ENCODE results near the gene ANKRD10. TPM values are rescaled to one million over a fixed set of nuclear protein-coding genes. Genes with fewer than 3 reads are reported as not detected.

The ANKRD10 gene
- total and polyA plus RNA-seq, 2 experiments from 2014 or later, result 250 to 277 TPM

- H3K4me3 Mint-ChIP-seq, result no peak overlapping the region
- Histone ChIP-seq H3K4me2 (no peak overlapping the region), H3K4me3 (no peak overlapping the region), H3K36me3 (ENCODE audit: insufficient read depth) (no peaks in the 10 kb centered on the region; the same call in 1 of the 2 replicates), H3K27me3 (ENCODE audit: insufficient read depth) (no peaks in the 10 kb centered on the region), H3K9me2 (ENCODE audit: insufficient read depth) (no peaks in the 10 kb centered on the region), H3K79me2 (replicated peaks; ENCODE audit: insufficient read depth) (no peaks in the 10 kb centered on the region), H4K20me1 (replicated peaks; ENCODE audit: insufficient read depth) (no peaks in the 10 kb centered on the region), H3K27ac (ENCODE audit: low read depth) (no peak overlapping the region), H2AFZ (no peak overlapping the region), H3F3A (replicated peaks; ENCODE audit: low read depth) (no peaks in the 10 kb centered on the region), H3K4me1 (ENCODE audit: insufficient read depth) (no peaks in the 10 kb centered on the region)
- H3K4me1 Mint-ChIP-seq, result peaks cover 7% of the 10 kb centered on the region
- peaks cover 22% of the 10 kb centered on the region for H3K36me3 Mint-ChIP-seq (ENCODE audit: low read depth)
- ATAC-seq (no peak), DNase-seq (ENCODE audit: low spot score) (no peak)
- H3K27ac Mint-ChIP-seq, result no peak overlapping the region
- no peaks in the 10 kb centered on the region for H3K27me3 Mint-ChIP-seq (ENCODE audit: insufficient read depth, low read depth, poor library complexity)
- no peak for TF ChIP-seq ZNF114 (CRISPR knock-in tag; IDR thresholded peaks at IDR 0.05)
- no peak for TF ChIP-seq ETS1 (IDR thresholded peaks at IDR 0.05)
- H3K9me3 Mint-ChIP-seq, result peaks cover 35% of the 10 kb centered on the region
Observed at GRCh38 chr13:110929104-110929777, 14.4 kb upstream of the ANKRD10 start.

GRCh38 chr13:110925023-110925612, 10.2 kb upstream of the ANKRD10 start:
- TF ChIP-seq CTCF (conservative IDR thresholded peaks at IDR 0.05; ENCODE audit: low read depth in 2 of 2) (peak; percentile 76 to 91), ZNF114 (CRISPR knock-in tag; IDR thresholded peaks at IDR 0.05) (no peak)
- Mint-ChIP-seq H3K4me3 (no peak overlapping the region), H3K27me3 (ENCODE audit: insufficient read depth, low read depth, poor library complexity) (peaks cover 3% of the 10 kb centered on the region), H3K9me3 (no peaks in the 10 kb centered on the region), H3K36me3 (ENCODE audit: low read depth) (0 out of 3 replicates have a peak, but pooled peaks cover 3% of the 10 kb centered on the region), H3K27ac (no peak overlapping the region), H3K4me1 (peaks cover 31% of the 10 kb centered on the region)
- Histone ChIP-seq H4K20me1 (replicated peaks; ENCODE audit: insufficient read depth) (no peaks in the 10 kb centered on the region), H3K79me2 (replicated peaks; ENCODE audit: insufficient read depth) (no peaks in the 10 kb centered on the region), H3K9me2 (ENCODE audit: insufficient read depth) (no peaks in the 10 kb centered on the region), H3K4me1 (ENCODE audit: insufficient read depth) (peaks cover 23% of the 10 kb centered on the region), H3K27ac (ENCODE audit: low read depth) (no peak overlapping the region), H3K4me2 (no peak overlapping the region), H2AFZ (no peak overlapping the region), H3K36me3 (ENCODE audit: insufficient read depth) (no peaks in the 10 kb centered on the region), H3K27me3 (ENCODE audit: insufficient read depth) (no peaks in the 10 kb centered on the region), H3F3A (replicated peaks; ENCODE audit: low read depth) (0 out of 2 replicates have a peak, but pooled peaks cover 5% of the 10 kb centered on the region), H3K4me3 (no peak overlapping the region)
- ATAC-seq (peak; percentile 49), DNase-seq (ENCODE audit: low spot score) (peak; percentile 73)

- H3K27ac Mint-ChIP-seq, result no peak overlapping the region
- no peak overlapping the region for H3K4me2 ChIP-seq
- H3K4me1 ChIP-seq (ENCODE audit: insufficient read depth), result peaks cover 23% of the 10 kb centered on the region
- DNase-seq (ENCODE audit: low spot score) (no peak), ATAC-seq (no peak)
- no peaks in the 10 kb centered on the region for H3K36me3 ChIP-seq (ENCODE audit: insufficient read depth)
- no peaks in the 10 kb centered on the region for H3K9me2 ChIP-seq (ENCODE audit: insufficient read depth)
- H3K27ac ChIP-seq (ENCODE audit: low read depth), result no peak overlapping the region
- H3K4me3 Mint-ChIP-seq, result no peak overlapping the region
- no peaks in the 10 kb centered on the region for H3K9me3 Mint-ChIP-seq
- H3K79me2 ChIP-seq (replicated peaks; ENCODE audit: insufficient read depth), result no peaks in the 10 kb centered on the region
- no peaks in the 10 kb centered on the region for H3K27me3 ChIP-seq (ENCODE audit: insufficient read depth)
- peaks cover 3% of the 10 kb centered on the region for H3K27me3 Mint-ChIP-seq (ENCODE audit: insufficient read depth, low read depth, poor library complexity)
- H3F3A ChIP-seq (replicated peaks; ENCODE audit: low read depth), result 0 out of 2 replicates have a peak, but pooled peaks cover 5% of the 10 kb centered on the region
- H2AFZ ChIP-seq, result peak overlapping the region; percentile 28; the same call in 1 of the 2 replicates
- peaks cover 31% of the 10 kb centered on the region for H3K4me1 Mint-ChIP-seq
- H3K4me3 ChIP-seq, result no peak overlapping the region
- no peaks in the 10 kb centered on the region for H4K20me1 ChIP-seq (replicated peaks; ENCODE audit: insufficient read depth)
- H3K36me3 Mint-ChIP-seq (ENCODE audit: low read depth), result no peaks in the 10 kb centered on the region
- TF ChIP-seq EZH2phosphoT487 (IDR thresholded peaks at IDR 0.05; ENCODE audit: unreplicated experiment), result no peak
- no peak for TF ChIP-seq ZNF462 (CRISPR knock-in tag; IDR thresholded peaks at IDR 0.05)
- TF ChIP-seq EZH2 (IDR thresholded peaks at IDR 0.05; ENCODE audit: low read depth, unreplicated experiment), result no peak
- no peak for TF ChIP-seq ZNF114 (CRISPR knock-in tag; IDR thresholded peaks at IDR 0.05)
Observed at GRCh38 chr13:110924639-110924934, 9.7 kb upstream of the ANKRD10 start.
